ENCODE measurements around the gene JAG2. TPM values are rescaled to one million over a fixed set of nuclear protein-coding genes. Genes with fewer than 3 reads are reported as not detected.

JAG2 gene
- total and polyA plus RNA-seq, 4 experiments from 2014 or later = 0.29 to 0.80 TPM; not detected in 2

DNA sequence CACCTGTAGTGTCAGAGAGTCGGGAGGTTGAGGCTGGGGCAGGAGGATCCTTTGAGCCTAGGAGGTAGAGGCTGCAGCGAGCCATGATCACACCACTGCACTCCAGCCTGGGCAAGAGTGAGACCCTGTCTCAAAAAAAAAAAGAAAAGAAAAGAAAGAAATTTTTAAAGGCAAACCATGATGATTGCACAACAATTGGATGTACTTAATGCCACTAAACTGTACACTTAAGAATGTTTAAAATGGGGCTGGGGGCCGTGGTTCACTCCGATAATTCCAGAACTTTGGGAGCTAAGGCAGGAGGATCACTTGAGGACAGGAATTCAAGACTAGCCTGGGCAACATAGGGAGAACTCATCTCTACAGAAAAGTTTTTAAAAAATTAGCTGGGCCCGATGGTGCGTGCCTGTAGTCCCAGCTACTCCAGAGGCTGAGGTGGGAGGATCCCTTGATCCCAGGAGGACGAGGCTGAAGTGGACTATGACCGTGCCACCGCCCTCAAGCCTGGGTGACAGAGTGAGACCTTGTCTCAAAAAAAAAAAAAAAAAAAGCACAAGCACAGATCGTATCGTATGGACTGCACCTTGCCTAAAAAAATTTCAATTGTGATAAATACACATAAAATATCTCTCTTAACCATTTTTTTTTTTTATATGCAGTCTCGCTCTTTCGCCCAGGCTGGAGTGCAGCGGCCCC is 32.7 kb downstream of the JAG2 start:
- no peaks in the 10 kb centered on the region for H3K4me1 Mint-ChIP-seq
- no peaks in the 10 kb centered on the region for H3K36me3 ChIP-seq (ENCODE audit: insufficient read depth, low read length)
- H3K36me3 Mint-ChIP-seq = peaks cover 2 to 4% of the 10 kb centered on the region in 2 donors
- peaks cover 5% of the 10 kb centered on the region in 2 donors for H3K27me3 Mint-ChIP-seq
- ChIA-PET CTCF (ENCODE audit: partially characterized antibody) (no interaction called here), POLR2A (ENCODE audit: partially characterized antibody) (no interaction called here)
- peaks cover 6 to 31% (median 21%) of the 10 kb centered on the region in 8 donors for H3K9me3 Mint-ChIP-seq
- H3K4me3 Mint-ChIP-seq = no peak overlapping the region
- H3K27ac ChIP-seq (ENCODE audit: low read depth, low read length) = no peak overlapping the region
- peaks cover 0 to 9% of the 10 kb centered on the region in 2 donors for H3K9me3 ChIP-seq (ENCODE audit: control insufficient read depth in 1 of 2, low read length in 2 of 2)
- no peaks in the 10 kb centered on the region for H3K4me1 ChIP-seq (ENCODE audit: insufficient read depth, low read length)
- DNase-seq = no peak
- H3K27ac Mint-ChIP-seq = no peak overlapping the region
- no peaks in the 10 kb centered on the region for H3K27me3 ChIP-seq (ENCODE audit: insufficient read depth, low read length)
- H3K4me3 ChIP-seq (ENCODE audit: low read length in 2 of 2) = no peak overlapping the region
- intact Hi-C loops (cut with micrococcal nuclease) = no loop called here

GRCh38 chr14:105132921-105133654 is 35.5 kb downstream of the JAG2 start:
- Histone ChIP-seq H3K9me3 (ENCODE audit: control insufficient read depth in 1 of 2, low read length in 2 of 2) (no peaks in the 10 kb centered on the region), H3K27me3 (ENCODE audit: insufficient read depth, low read length) (no peaks in the 10 kb centered on the region), H3K27ac (ENCODE audit: low read depth, low read length) (no peak overlapping the region), H3K4me1 (ENCODE audit: insufficient read depth, low read length) (no peaks in the 10 kb centered on the region), H3K36me3 (ENCODE audit: insufficient read depth, low read length) (no peaks in the 10 kb centered on the region), H3K4me3 (ENCODE audit: low read length in 2 of 2) (no peak overlapping the region)
- POLR2A ChIA-PET (ENCODE audit: partially characterized antibody) = no interaction called here
- Mint-ChIP-seq H3K4me1 (no peaks in the 10 kb centered on the region), H3K27me3 (peaks cover 8 to 12% of the 10 kb centered on the region in 2 donors), H3K4me3 (no peak overlapping the region), H3K27ac (no peak overlapping the region), H3K9me3 (peaks cover 2 to 36% (median 22%) of the 10 kb centered on the region in 8 donors), H3K36me3 (peaks cover 2 to 4% of the 10 kb centered on the region in 2 donors)
- CTCF ChIA-PET (ENCODE audit: partially characterized antibody) = no interaction called here
- DNase-seq = no peak
- intact Hi-C loops (cut with micrococcal nuclease) = no loop called here

DNA sequence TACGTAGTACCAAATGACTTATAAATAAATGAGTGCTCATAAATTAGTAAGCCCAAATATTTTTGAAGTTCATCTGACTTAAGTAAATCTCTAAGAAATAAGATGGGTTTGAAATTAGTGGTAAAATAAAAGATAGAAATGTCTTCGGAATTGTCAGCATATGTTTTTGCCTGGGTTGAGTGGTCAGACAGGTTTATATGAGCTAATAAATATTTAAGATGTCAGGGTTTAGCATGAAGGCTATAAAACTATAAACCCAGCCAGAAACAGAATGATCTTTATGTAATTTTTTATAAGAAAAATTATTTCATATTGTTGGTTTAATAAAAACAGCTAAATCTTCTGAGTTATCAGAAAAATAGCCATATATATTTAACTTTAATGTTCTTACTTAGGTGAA is 37.3 kb downstream of the JAG2 start:
- Mint-ChIP-seq H3K4me3 (no peak overlapping the region), H3K36me3 (peaks cover 2 to 4% of the 10 kb centered on the region in 2 donors), H3K27me3 (peaks cover 13 to 20% of the 10 kb centered on the region in 2 donors), H3K9me3 (peaks cover 2 to 36% (median 22%) of the 10 kb centered on the region in 8 donors), H3K4me1 (no peaks in the 10 kb centered on the region), H3K27ac (no peak overlapping the region)
- no peak for DNase-seq
- POLR2A ChIA-PET (ENCODE audit: partially characterized antibody) = no interaction called here
- intact Hi-C loops (cut with micrococcal nuclease) = no loop called here
- CTCF ChIA-PET (ENCODE audit: partially characterized antibody) = interaction anchor here (0.6 kb wide), 1 partner anchor 23 kb away, joined by 3 read pairs; no protein-coding TSS in a partner anchor
- no peak overlapping the region for H3K27ac ChIP-seq (ENCODE audit: low read depth, low read length)
- no peaks in the 10 kb centered on the region for H3K36me3 ChIP-seq (ENCODE audit: insufficient read depth, low read length)
- H3K27me3 ChIP-seq (ENCODE audit: insufficient read depth, low read length) = no peaks in the 10 kb centered on the region
- no peaks in the 10 kb centered on the region for H3K4me1 ChIP-seq (ENCODE audit: insufficient read depth, low read length)
- H3K4me3 ChIP-seq (ENCODE audit: low read length in 2 of 2) = no peak overlapping the region
- no peaks in the 10 kb centered on the region for H3K9me3 ChIP-seq (ENCODE audit: control insufficient read depth in 1 of 2, low read length in 2 of 2)

DNA sequence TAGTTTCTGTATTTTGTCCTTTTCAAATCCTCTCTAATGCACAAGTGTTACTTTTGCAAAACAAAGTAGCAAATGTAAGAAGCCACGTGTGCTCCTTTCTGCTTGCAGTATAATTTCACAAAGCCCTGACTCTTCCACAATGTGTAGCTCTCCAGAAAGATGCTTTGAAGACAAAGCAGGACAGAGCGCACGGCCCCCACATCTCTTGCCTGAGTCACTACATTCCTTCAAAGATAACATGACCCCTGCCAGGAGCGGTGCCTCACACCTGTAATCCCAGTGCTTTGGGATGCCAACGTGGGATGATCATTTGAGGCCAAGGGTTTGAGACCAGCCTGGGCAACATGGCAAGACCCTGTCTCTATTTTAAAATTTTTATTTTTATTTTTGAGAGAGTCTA is 40.5 kb downstream of the JAG2 start:
- H3K36me3 Mint-ChIP-seq = peaks cover 0 to 2% of the 10 kb centered on the region in 2 donors
- Histone ChIP-seq H3K27ac (ENCODE audit: low read depth, low read length) (no peak overlapping the region), H3K4me3 (ENCODE audit: low read length in 2 of 2) (no peak overlapping the region), H3K27me3 (ENCODE audit: insufficient read depth, low read length) (no peaks in the 10 kb centered on the region), H3K9me3 (ENCODE audit: control insufficient read depth in 1 of 2, low read length in 2 of 2) (no peaks in the 10 kb centered on the region), H3K4me1 (ENCODE audit: insufficient read depth, low read length) (peaks cover 8% of the 10 kb centered on the region), H3K36me3 (ENCODE audit: insufficient read depth, low read length) (no peaks in the 10 kb centered on the region)
- H3K4me1 Mint-ChIP-seq = peaks cover 4 to 8% (median 6%) of the 10 kb centered on the region in 4 donors
- no peak for DNase-seq
- peaks cover 2 to 31% (median 17%) of the 10 kb centered on the region in 8 donors for H3K9me3 Mint-ChIP-seq
- H3K27me3 Mint-ChIP-seq = peaks cover 22 to 23% of the 10 kb centered on the region in 2 donors
- no peak overlapping the region for H3K4me3 Mint-ChIP-seq
- H3K27ac Mint-ChIP-seq = no peak overlapping the region
- ChIA-PET POLR2A (ENCODE audit: partially characterized antibody) (no interaction called here), CTCF (ENCODE audit: partially characterized antibody) (no interaction called here)
- intact Hi-C loops (cut with micrococcal nuclease) = no loop called here

GRCh38 chr14:105126981-105127329 is 41.6 kb downstream of the JAG2 start:
- intact Hi-C loops (cut with micrococcal nuclease) = no loop called here
- Mint-ChIP-seq H3K36me3 (no peaks in the 10 kb centered on the region), H3K4me1 (peaks cover 4 to 8% (median 6%) of the 10 kb centered on the region in 4 donors), H3K27ac (no peak overlapping the region), H3K27me3 (peaks cover 18 to 24% of the 10 kb centered on the region in 2 donors), H3K4me3 (no peak overlapping the region), H3K9me3 (peaks cover 0 to 31% (median 13%) of the 10 kb centered on the region in 8 donors)
- Histone ChIP-seq H3K4me1 (ENCODE audit: insufficient read depth, low read length) (peaks cover 8% of the 10 kb centered on the region), H3K4me3 (ENCODE audit: low read length in 2 of 2) (no peak overlapping the region), H3K36me3 (ENCODE audit: insufficient read depth, low read length) (no peaks in the 10 kb centered on the region), H3K27ac (ENCODE audit: low read depth, low read length) (no peak overlapping the region), H3K9me3 (ENCODE audit: control insufficient read depth in 1 of 2, low read length in 2 of 2) (no peaks in the 10 kb centered on the region), H3K27me3 (ENCODE audit: insufficient read depth, low read length) (no peaks in the 10 kb centered on the region)
- CTCF ChIA-PET (ENCODE audit: partially characterized antibody) = no interaction called here
- POLR2A ChIA-PET (ENCODE audit: partially characterized antibody) = no interaction called here
- no peak for DNase-seq

GRCh38 chr14:105126126-105126980 is 42.2 kb downstream of the JAG2 start:
- H3K9me3 Mint-ChIP-seq = peaks cover 0 to 34% (median 19%) of the 10 kb centered on the region in 8 donors
- Histone ChIP-seq H3K9me3 (ENCODE audit: control insufficient read depth in 1 of 2, low read length in 2 of 2) (no peaks in the 10 kb centered on the region), H3K27ac (ENCODE audit: low read depth, low read length) (no peak overlapping the region), H3K27me3 (ENCODE audit: insufficient read depth, low read length) (no peaks in the 10 kb centered on the region), H3K4me3 (ENCODE audit: low read length in 2 of 2) (no peak overlapping the region), H3K36me3 (ENCODE audit: insufficient read depth, low read length) (no peaks in the 10 kb centered on the region), H3K4me1 (ENCODE audit: insufficient read depth, low read length) (peaks cover 8% of the 10 kb centered on the region)
- DNase-seq = no peak
- no peaks in the 10 kb centered on the region for H3K36me3 Mint-ChIP-seq
- peaks cover 4 to 8% (median 6%) of the 10 kb centered on the region in 4 donors for H3K4me1 Mint-ChIP-seq
- intact Hi-C loops (cut with micrococcal nuclease) = no loop called here
- no peak overlapping the region for H3K27ac Mint-ChIP-seq
- CTCF ChIA-PET (ENCODE audit: partially characterized antibody) = no interaction called here
- POLR2A ChIA-PET (ENCODE audit: partially characterized antibody) = no interaction called here
- H3K27me3 Mint-ChIP-seq = peaks cover 21 to 25% of the 10 kb centered on the region in 2 donors
- H3K4me3 Mint-ChIP-seq = no peak overlapping the region

DNA sequence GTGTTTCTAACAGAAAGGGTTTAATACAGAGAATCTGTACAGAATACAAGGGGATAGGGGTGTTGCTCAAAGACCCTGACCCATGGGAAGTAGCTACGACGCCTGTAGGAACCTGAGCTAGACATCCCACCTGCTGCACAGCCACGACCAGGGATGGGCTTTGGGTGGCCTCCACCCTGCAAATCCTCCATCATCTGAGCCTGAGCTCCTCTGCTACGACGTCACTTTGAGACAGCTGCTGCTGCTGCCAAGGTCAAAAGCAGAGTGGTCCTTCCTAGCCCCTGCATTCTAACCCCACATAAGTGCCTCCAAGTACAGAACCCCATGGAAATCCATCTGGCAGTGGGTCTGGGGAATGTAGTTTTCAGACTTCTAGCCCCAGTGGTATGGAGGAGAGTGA is 43.8 kb downstream of the JAG2 start:
- Histone ChIP-seq H3K27ac (ENCODE audit: low read depth, low read length) (no peak overlapping the region), H3K36me3 (ENCODE audit: insufficient read depth, low read length) (no peaks in the 10 kb centered on the region), H3K4me1 (ENCODE audit: insufficient read depth, low read length) (peaks cover 8% of the 10 kb centered on the region), H3K9me3 (ENCODE audit: control insufficient read depth in 1 of 2, low read length in 2 of 2) (no peaks in the 10 kb centered on the region), H3K27me3 (ENCODE audit: insufficient read depth, low read length) (no peaks in the 10 kb centered on the region), H3K4me3 (ENCODE audit: low read length in 2 of 2) (no peak overlapping the region)
- Mint-ChIP-seq H3K4me1 (peaks cover 4 to 8% (median 6%) of the 10 kb centered on the region in 4 donors), H3K9me3 (peaks cover 0 to 38% (median 21%) of the 10 kb centered on the region in 8 donors), H3K27ac (no peak overlapping the region), H3K4me3 (peak overlapping the region in 7 of 8 donors; percentile 35 to 76 (median 55)), H3K36me3 (peaks cover 0 to 2% of the 10 kb centered on the region in 2 donors), H3K27me3 (peaks cover 29% of the 10 kb centered on the region in 2 donors)
- CTCF ChIA-PET (ENCODE audit: partially characterized antibody) = no interaction called here
- POLR2A ChIA-PET (ENCODE audit: partially characterized antibody) = no interaction called here
- DNase-seq = no peak
- intact Hi-C loops (cut with micrococcal nuclease) = no loop called here

Measured in CD4-positive, alpha-beta memory T cell (primary cell).